Activated CD4-positive, alpha-beta T cell treated with anti-CD3 and anti-CD28 coated beads for 36 hours (primary cell): ENCODE data around the gene FOXD3. TPM values are rescaled to one million over a fixed set of nuclear protein-coding genes. Genes with fewer than 3 reads are reported as not detected.
A peak's percentile ranks its signal among the peaks of the same experiment; 100 is the strongest.

Experiments used
- ATAC-seq: fragments of 200-7000 bp; cut with Tn5 transposase; one replicate; pipeline ENCODE4 v1.10.0; 2021; ENCODE audit warnings: mild to moderate bottlenecking, moderate library complexity
- CTCF ChIA-PET: fragments of 350-600 bp; sonication (Branson Sonifier 250); formaldehyde crosslinking; loops from one replicate; lab custom pipeline; 2021; ENCODE audit warnings: antibody characterized with exemption; lab: Charles Lee
- POLR2A ChIA-PET: fragments of 350-600 bp; sonication (Branson Sonifier 250); formaldehyde crosslinking; loops from one replicate; lab custom pipeline; 2021; ENCODE audit warnings: antibody characterized with exemption, inconsistent platforms; lab: Charles Lee
- DNase-seq: peaks from one replicate; pipeline ENCODE4 v3.0.0-alpha.2; 2020
- H3K27ac Mint-ChIP-seq: one replicate; pipeline ENCODE4 v1.8.0; 2021; ENCODE audit warnings: mixed read lengths
- H3K27me3 Mint-ChIP-seq: one replicate; pipeline ENCODE4 v1.8.0; 2021; ENCODE audit warnings: mixed read lengths
- H3K36me3 Mint-ChIP-seq: one replicate; pipeline ENCODE4 v1.8.0; 2021; ENCODE audit warnings: low read depth, mixed read lengths
- H3K4me1 Mint-ChIP-seq: one replicate; pipeline ENCODE4 v1.8.0; 2021; ENCODE audit warnings: mixed read lengths
- H3K4me3 Mint-ChIP-seq: one replicate; pipeline ENCODE4 v1.8.0; 2021; ENCODE audit warnings: mild to moderate bottlenecking, moderate library complexity, mixed read lengths
- H3K9me3 Mint-ChIP-seq: one replicate; pipeline ENCODE4 v1.8.0; 2021; ENCODE audit warnings: low read depth, mixed read lengths
- intact Hi-C, 2 experiments: fragments of 100-400 bp; cut with DNase I in 1 of 2; cut with micrococcal nuclease in 1 of 2; formaldehyde crosslinking; loops; one replicate each; pipeline versions ENCODE4 v1.14.2 to v1.15.1; 2022 to 2024; cut with DNase I, micrococcal nuclease
- microRNA-seq: library from miRNA; unstranded; fragments of <30 nt; microRNA quantifications from one replicate; pipeline ENCODE4 v1.2.0, GENCODE V29; 2021; ENCODE audit warnings: borderline replicate concordance
- total RNA-seq, 2 experiments: library from RNA; stranded (reverse); gene quantifications; one replicate each; pipeline ENCODE4 v1.2.3, GENCODE V29; 2021

FOXD3 gene
- total RNA-seq, 2 experiments from 2014 or later: not detected

DNA sequence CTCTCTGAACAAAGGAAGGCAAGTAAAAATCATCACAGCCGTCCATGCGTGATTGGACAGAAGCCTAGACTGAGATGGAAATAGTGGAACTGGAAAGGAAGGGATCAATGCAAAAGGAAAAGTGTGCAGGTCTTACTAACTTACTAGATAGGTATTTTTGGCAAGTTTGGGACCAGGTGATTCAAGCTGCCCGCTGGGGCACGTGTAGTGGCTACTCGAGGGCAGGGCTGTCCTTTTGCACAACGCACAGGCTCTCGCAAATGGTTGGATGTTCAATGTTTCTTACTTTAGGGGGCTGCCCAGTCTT, 44.5 kb downstream of the FOXD3 start:
- peak overlapping the region; percentile 77 for H3K27ac Mint-ChIP-seq
- peak overlapping the region; percentile 98 for H3K4me3 Mint-ChIP-seq
- intact Hi-C loops: loop anchor here (1.0 to 5.0 kb wide), 7 partner anchors 40 to 931 kb away; partner anchors contain the start of genes EFCAB7 (in 2 of the 2), ITGB3BP (in 2 of the 2), ATG4C (in 1 of the 2) and PGM1 (in 1 of the 2)
- H3K4me1 Mint-ChIP-seq: peaks cover 23% of the 10 kb centered on the region
- no peak for ATAC-seq
- DNase-seq: no peak
- H3K9me3 Mint-ChIP-seq: no peaks in the 10 kb centered on the region
- POLR2A ChIA-PET: no interaction called here
- peaks cover 14% of the 10 kb centered on the region for H3K36me3 Mint-ChIP-seq
- CTCF ChIA-PET: no interaction called here
- peaks cover 7% of the 10 kb centered on the region for H3K27me3 Mint-ChIP-seq

DNA sequence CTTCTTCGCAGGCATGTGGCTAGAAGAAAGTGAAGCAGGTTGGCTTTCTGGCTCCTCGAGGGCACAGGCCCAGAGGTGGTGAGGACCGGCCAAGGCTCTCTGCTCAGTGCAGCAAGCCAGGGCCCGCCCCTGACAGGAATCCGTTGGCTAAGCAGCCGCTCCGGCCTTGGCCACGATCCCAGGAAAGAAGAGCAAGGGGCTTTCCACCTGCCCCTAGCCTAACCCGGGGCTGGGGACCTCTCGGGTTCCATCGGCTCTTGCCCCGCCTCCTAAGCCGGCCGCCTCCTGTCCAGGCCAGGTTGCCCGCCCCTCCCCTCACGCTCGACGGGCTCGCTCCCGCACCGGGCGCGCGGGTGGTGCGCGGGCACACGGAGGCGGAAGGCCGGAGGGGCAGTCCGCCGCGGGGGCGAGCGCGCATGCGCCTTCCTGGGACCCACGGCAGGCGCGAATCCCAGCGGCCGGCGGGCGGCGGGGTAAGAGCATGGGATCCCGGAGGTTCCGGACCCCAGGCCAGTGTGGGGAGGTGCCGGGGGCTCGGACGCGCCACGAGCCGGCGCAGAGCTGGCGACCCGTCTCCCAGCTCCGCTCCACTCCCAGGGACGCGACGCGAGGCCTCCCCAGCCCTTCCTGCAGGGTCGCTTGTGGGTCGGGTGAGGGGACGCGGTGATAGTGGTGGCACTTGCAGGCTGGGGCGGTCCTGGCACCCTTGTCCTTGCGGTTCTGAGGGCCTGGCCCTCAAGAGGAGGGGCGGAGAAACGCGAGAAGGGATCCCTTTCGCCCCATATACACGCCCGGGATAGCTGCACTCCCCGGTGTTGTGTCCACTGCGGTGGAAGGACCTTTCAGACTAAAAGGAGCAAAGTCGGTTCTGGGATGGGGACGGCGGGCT, 45.1 kb downstream of the FOXD3 start, which contains the start of gene ALG6:
TSS of gene ALG6 (plus strand) at position 413 of the 889 bp plus-strand sequence. CDS start 3,351 bp downstream, outside the sequence.
- POLR2A ChIA-PET: no interaction called here
- intact Hi-C loops: loop anchor here (1.0 to 5.0 kb wide), 7 partner anchors 41 to 931 kb away; partner anchors contain the start of genes EFCAB7 (in 2 of the 2), ITGB3BP (in 2 of the 2), ATG4C (in 1 of the 2) and PGM1 (in 1 of the 2)
- Mint-ChIP-seq H3K36me3 (peaks cover 16% of the 10 kb centered on the region), H3K4me1 (peaks cover 23% of the 10 kb centered on the region), H3K27me3 (peaks cover 5% of the 10 kb centered on the region), H3K4me3 (peak within 1 kb of the TSS; percentile 98), H3K27ac (peak within 1 kb of the TSS; percentile 82), H3K9me3 (no peaks in the 10 kb centered on the region)
- DNase-seq (peak; percentile 94), ATAC-seq (peak; percentile 94)
- CTCF ChIA-PET: interaction anchor here (0.6 to 0.7 kb wide), 3 partner anchors 48 to 84 kb away, joined by 3 to 4 read pairs (median 3); no protein-coding TSS in a partner anchor

DNA sequence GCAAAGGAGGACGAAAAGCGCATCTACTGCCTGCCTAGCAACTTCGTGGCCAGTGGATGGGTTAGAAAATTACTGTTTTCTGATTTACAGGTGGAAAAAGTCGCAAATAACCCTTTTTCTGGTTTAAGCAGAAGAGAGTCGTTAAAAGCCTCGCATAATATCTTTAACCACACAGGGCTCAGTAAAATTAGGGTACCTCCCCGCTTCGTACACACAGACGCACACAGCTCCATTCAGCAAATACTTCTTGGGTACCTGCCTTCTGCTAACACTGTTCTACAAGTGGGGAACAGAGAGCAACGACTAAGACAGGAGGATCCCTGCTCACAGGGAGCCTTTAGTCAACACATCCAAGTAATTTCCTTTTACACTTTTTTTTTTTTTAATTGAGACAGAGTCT, 45.8 kb downstream of the FOXD3 start:
- ATAC-seq (peak; percentile 16), DNase-seq (peak; percentile 14)
- peak overlapping the region; percentile 98 for H3K4me3 Mint-ChIP-seq
- POLR2A ChIA-PET: no interaction called here
- no peaks in the 10 kb centered on the region for H3K9me3 Mint-ChIP-seq
- intact Hi-C loops: loop anchor here in 1 of 2 experiments (5.0 kb wide), 1 partner anchor 931 kb away; the partner anchor contains the start of gene USP1
- H3K4me1 Mint-ChIP-seq: peaks cover 23% of the 10 kb centered on the region
- CTCF ChIA-PET: interaction anchor here (0.6 to 0.7 kb wide), 3 partner anchors 48 to 1446 kb away, joined by 3 to 4 read pairs (median 3); no protein-coding TSS in a partner anchor
- H3K36me3 Mint-ChIP-seq: peaks cover 21% of the 10 kb centered on the region
- peak overlapping the region; percentile 82 for H3K27ac Mint-ChIP-seq
- H3K27me3 Mint-ChIP-seq: peaks cover under 1% of the 10 kb centered on the region

Small RNAs within 50 kb of the gene (microRNA-seq; reads per million reads assigned to microRNA genes)
- gene MIR6068: not detected

Other genes starting within 250 kb of the FOXD3 start
- 10 to 100 TPM; 16.2 to 16.3 TPM for gene ALG6, start 45.1 kb downstream of the FOXD3 start, total RNA-seq
- 10 to 100 TPM; 81.8 to 81.9 TPM for gene ITGB3BP, start 200.7 kb downstream of the FOXD3 start, total RNA-seq
- 1 to 10 TPM; 8.5 to 9.1 TPM for gene EFCAB7, start 201.0 kb downstream of the FOXD3 start, total RNA-seq